HEK293T (cell line): Measurements from ENCODE around the gene OSBPL8.

Source experiments
- CTCF ChIA-PET: fragments of 350-600 bp; formaldehyde crosslinking; extraction: SDS; loops from one replicate; lab custom pipeline; 2021; ENCODE audit warnings: antibody characterized with exemption, inconsistent platforms; lab: Yijun Ruan, JAX
- POLR2A ChIA-PET: fragments of 350-600 bp; formaldehyde crosslinking; extraction: SDS; loops from one replicate; lab custom pipeline; 2020; ENCODE audit warnings: antibody characterized with exemption, inconsistent platforms; lab: Yijun Ruan, JAX
- DNase-seq: peaks from one replicate; pipeline ENCODE4 v3.0.0; 2012; ENCODE audit warnings: mixed read lengths; ENCODE audit errors: extremely low spot score
- ARNT ChIP-seq: fragments of 450-650 bp; IDR thresholded peaks from 2 replicates; pipeline ENCODE4 v1.6.1; 2017; ENCODE audit warnings: mild to moderate bottlenecking
- BHLHE40 ChIP-seq: fragments of 450-650 bp; IDR thresholded peaks from 2 replicates; pipeline ENCODE4 v1.6.1; 2016; ENCODE audit warnings: mild to moderate bottlenecking, moderate library complexity, borderline replicate concordance
- CTBP1 ChIP-seq: fragments of 450-650 bp; IDR thresholded peaks from 2 replicates; pipeline ENCODE4 v1.6.1; 2016; ENCODE audit warnings: borderline replicate concordance
- ELF4 ChIP-seq: fragments of 450-650 bp; IDR thresholded peaks from 2 replicates; pipeline ENCODE4 v1.6.1; 2017; ENCODE audit warnings: antibody characterized with exemption
- FOXA1 ChIP-seq: fragments of 450-650 bp; IDR thresholded peaks from 2 replicates; pipeline ENCODE4 v1.6.1; 2016; ENCODE audit warnings: mild to moderate bottlenecking
- FOXK2 ChIP-seq: fragments of 450-650 bp; IDR thresholded peaks from 2 replicates; pipeline ENCODE4 v1.6.1; 2016; ENCODE audit warnings: mild to moderate bottlenecking
- FOXM1 ChIP-seq: fragments of 450-650 bp; IDR thresholded peaks from 2 replicates; pipeline ENCODE4 v1.6.1; 2017; ENCODE audit warnings: mild to moderate bottlenecking, borderline replicate concordance
- HDGF ChIP-seq: fragments of 450-650 bp; IDR thresholded peaks from 2 replicates; pipeline ENCODE4 v1.6.1; 2017; ENCODE audit warnings: antibody characterized with exemption, borderline replicate concordance
- L3MBTL2 ChIP-seq: fragments of 450-650 bp; conservative IDR thresholded peaks from 2 replicates; pipeline ENCODE4 v1.6.1; 2016; ENCODE audit warnings: mild to moderate bottlenecking
- LEF1 ChIP-seq: fragments of 450-650 bp; IDR thresholded peaks from 2 replicates; pipeline ENCODE4 v1.6.1; 2017; ENCODE audit warnings: mild to moderate bottlenecking, borderline replicate concordance
- NFRKB ChIP-seq: fragments of 450-650 bp; IDR thresholded peaks from 2 replicates; pipeline ENCODE4 v1.6.1; 2016; ENCODE audit warnings: mild to moderate bottlenecking, moderate library complexity
- PKNOX1 ChIP-seq: fragments of 450-650 bp; IDR thresholded peaks from 2 replicates; pipeline ENCODE4 v1.6.1; 2016
- SP1 ChIP-seq: fragments of 450-650 bp; IDR thresholded peaks from 2 replicates; pipeline ENCODE4 v1.6.1; 2017
- SUZ12 ChIP-seq: fragments of 450-650 bp; IDR thresholded peaks from 2 replicates; pipeline ENCODE4 v1.6.1; 2016; ENCODE audit warnings: mild to moderate bottlenecking
- TARDBP ChIP-seq: fragments of 450-650 bp; IDR thresholded peaks from 2 replicates; pipeline ENCODE4 v1.6.1; 2016
- ZNF384 ChIP-seq: fragments of 450-650 bp; IDR thresholded peaks from 2 replicates; pipeline ENCODE4 v1.6.1; 2016

The OSBPL8 gene

DNA sequence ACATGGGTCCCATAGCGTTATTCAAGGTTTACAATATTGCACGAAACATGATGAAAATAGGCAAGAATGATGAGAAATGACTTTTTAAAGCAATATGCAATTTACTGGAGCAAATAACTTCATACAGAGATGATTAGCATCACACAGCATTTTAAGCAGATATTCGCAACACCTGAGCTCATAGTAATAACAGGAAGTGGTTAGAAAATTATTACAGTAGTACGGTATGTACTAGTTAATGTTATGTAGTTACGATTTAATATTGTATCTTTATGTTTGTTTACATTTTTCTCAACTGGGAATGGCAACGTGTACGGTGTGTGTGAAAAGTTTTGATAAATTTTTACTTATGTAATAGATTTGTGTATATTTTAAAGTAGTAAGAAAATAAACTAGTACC is 102.6 kb downstream of the OSBPL8 start:
- TF ChIP-seq SP1 (no peak), NFRKB (no peak), LEF1 (no peak), SUZ12 (no peak), ARNT (no peak), FOXM1 (no peak), ELF4 (no peak), FOXA1 (no peak), PKNOX1 (no peak), L3MBTL2 (no peak), CTBP1 (no peak), FOXK2 (no peak)
- ChIA-PET CTCF (interaction anchor here (0.6 to 1.4 kb wide), 3 partner anchors 34 to 471 kb away, joined by 4 to 6 read pairs (median 4); partner anchors contain the start of gene BBS10), POLR2A (no interaction called here)
- no peak for DNase-seq

DNA sequence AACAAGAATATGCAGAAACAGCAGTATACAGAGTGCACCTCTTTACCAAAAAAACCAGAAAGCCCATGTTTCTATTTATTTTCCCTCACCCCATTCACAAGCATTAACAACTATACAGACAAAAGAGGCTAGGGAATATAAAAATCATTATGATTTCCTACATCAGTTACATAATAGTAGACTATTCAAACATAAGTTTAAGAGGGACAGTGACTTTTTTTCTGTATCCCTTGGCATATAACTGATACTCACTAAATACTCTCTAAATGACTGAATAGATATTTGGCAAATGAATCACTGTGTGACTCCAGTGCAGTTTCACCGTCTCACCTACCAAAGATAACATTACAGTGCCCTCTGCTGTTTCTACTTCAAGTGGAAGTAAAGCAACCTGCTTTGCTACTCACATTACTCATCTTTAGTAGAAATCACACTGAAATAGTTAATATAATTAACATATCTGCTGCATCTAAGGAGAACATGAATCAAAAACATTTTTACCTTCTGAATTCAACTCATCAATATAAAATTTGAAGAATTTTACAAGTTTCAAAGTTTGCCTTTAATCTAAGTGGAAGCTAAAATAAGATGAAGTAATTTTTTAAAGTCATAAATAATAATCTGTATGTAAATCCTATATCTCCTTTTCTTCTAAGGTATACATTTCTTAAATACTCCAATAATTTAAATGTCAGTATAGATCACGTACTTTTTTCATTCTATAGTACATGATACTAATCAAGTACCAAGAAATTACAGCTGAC is 103.8 kb downstream of the OSBPL8 start:
- DNase-seq: peak; percentile 42
- ChIA-PET POLR2A (interaction anchor here (2.1 kb wide), 1 partner anchor 108 kb away, joined by 8 read pairs; the partner anchor contains the start of gene BBS10), CTCF (interaction anchor here (0.6 to 1.7 kb wide), 6 partner anchors 13 to 1522 kb away, joined by 3 to 6 read pairs (median 3); partner anchors contain the start of gene BBS10)
- TF ChIP-seq FOXM1 (no peak), FOXA1 (no peak), LEF1 (no peak)

GRCh38 chr12:76451528-76451927 is 108.0 kb downstream of the OSBPL8 start:
- TF ChIP-seq FOXM1 (no peak), PKNOX1 (no peak), ELF4 (no peak), NFRKB (no peak), HDGF (no peak), FOXK2 (no peak), FOXA1 (no peak), LEF1 (no peak), SP1 (no peak), BHLHE40 (no peak), ARNT (no peak), TARDBP (no peak), ZNF384 (no peak), CTBP1 (no peak), SUZ12 (no peak)
- CTCF ChIA-PET: no interaction called here
- POLR2A ChIA-PET: no interaction called here
- DNase-seq: no peak

GRCh38 chr12:76450690-76451089 is 108.9 kb downstream of the OSBPL8 start:
- TF ChIP-seq FOXK2 (no peak), FOXA1 (no peak), ARNT (no peak), SP1 (no peak), L3MBTL2 (no peak), NFRKB (no peak), BHLHE40 (no peak), SUZ12 (no peak), PKNOX1 (no peak)
- POLR2A ChIA-PET: no interaction called here
- no peak for DNase-seq
- CTCF ChIA-PET: no interaction called here

GRCh38 chr12:76449993-76450392 is 109.6 kb downstream of the OSBPL8 start:
- ChIA-PET CTCF (no interaction called here), POLR2A (no interaction called here)
- TF ChIP-seq PKNOX1: no peak
- no peak for TF ChIP-seq ELF4
- TF ChIP-seq BHLHE40: no peak
- TF ChIP-seq ARNT: no peak
- TF ChIP-seq LEF1: no peak
- TF ChIP-seq ZNF384: no peak
- DNase-seq: no peak

DNA sequence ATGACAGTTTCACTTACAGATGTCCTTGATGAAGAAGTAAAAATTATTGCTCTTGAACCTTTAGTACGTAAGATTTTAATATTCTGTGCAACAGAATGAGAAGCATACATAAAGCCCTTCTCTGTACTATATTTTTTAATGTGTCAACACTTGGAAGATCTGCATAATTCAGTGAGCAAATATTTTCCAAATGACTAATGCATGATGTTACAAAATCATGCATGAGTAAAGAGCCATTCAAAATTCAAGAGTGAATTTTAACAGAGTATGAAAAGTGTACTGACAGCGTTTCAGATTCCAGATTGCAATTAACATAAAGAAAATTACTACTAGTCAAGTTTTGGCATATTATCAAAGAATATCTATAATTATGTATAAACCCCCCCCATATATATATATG is 110.0 kb downstream of the OSBPL8 start:
- POLR2A ChIA-PET: no interaction called here
- CTCF ChIA-PET: no interaction called here
- TF ChIP-seq FOXK2 (no peak), SP1 (no peak), BHLHE40 (no peak), FOXA1 (no peak), ELF4 (no peak), CTBP1 (no peak), HDGF (no peak), PKNOX1 (no peak), ARNT (no peak), L3MBTL2 (no peak), LEF1 (no peak), NFRKB (no peak), ZNF384 (no peak), TARDBP (no peak), SUZ12 (no peak)
- DNase-seq: no peak
